Activated T-cell treated with anti-CD3 and anti-CD28 coated beads, Interleukin-2, amount 50 U/mL, for 72 hours (primary cell): ENCODE data around the gene ATG3. TPM values are rescaled to one million over a fixed set of nuclear protein-coding genes. Genes with fewer than 3 reads are reported as not detected.

ENCODE experiments used
- ATAC-seq, 2 donors: fragments of 150-1000 bp; cut with Tn5 transposase; replicated peaks in 1 of 2; 2 replicates each; pipeline ENCODE4 v1.10.0; 2021; ENCODE audit warnings: moderate library complexity in 2 of 2, mild to moderate bottlenecking in 1 of 2
- DNase-seq, 2 donors: peaks; one replicate each; pipeline ENCODE4 v3.0.0; 2021 to 2022; ENCODE audit warnings: mixed read lengths in 1 of 2
- H3K27ac Mint-ChIP-seq: one replicate; pipeline ENCODE4 v1.8.0; 2022; ENCODE audit warnings: mild to moderate bottlenecking, moderate library complexity, mixed read lengths
- H3K27me3 Mint-ChIP-seq: one replicate; pipeline ENCODE4 v1.8.0; 2022; ENCODE audit warnings: low read depth, mixed read lengths
- H3K36me3 Mint-ChIP-seq, 2 donors: one replicate each; pipeline ENCODE4 v1.8.0; 2022; ENCODE audit warnings: mixed read lengths in 2 of 2, mild to moderate bottlenecking in 1 of 2; ENCODE audit not compliant: insufficient read depth in 2 of 2
- H3K4me1 Mint-ChIP-seq: one replicate; pipeline ENCODE4 v1.8.0; 2022; ENCODE audit warnings: low read depth, mixed read lengths
- H3K4me3 Mint-ChIP-seq, 2 donors: one replicate each; pipeline ENCODE4 v1.8.0; 2022; ENCODE audit warnings: mild to moderate bottlenecking in 2 of 2, mixed read lengths in 2 of 2, moderate library complexity in 2 of 2
- H3K9me3 Mint-ChIP-seq, 2 donors: one replicate each; pipeline ENCODE4 v1.8.0; 2022; ENCODE audit warnings: mixed read lengths in 2 of 2
- total RNA-seq, 2 donors: library from RNA; stranded (reverse); gene quantifications; one replicate each; pipeline ENCODE4 v1.2.3, GENCODE V29; 2022

ATG3 gene
- total RNA-seq, 2 donors from 2014 or later: 52.0 to 52.2 TPM

DNA sequence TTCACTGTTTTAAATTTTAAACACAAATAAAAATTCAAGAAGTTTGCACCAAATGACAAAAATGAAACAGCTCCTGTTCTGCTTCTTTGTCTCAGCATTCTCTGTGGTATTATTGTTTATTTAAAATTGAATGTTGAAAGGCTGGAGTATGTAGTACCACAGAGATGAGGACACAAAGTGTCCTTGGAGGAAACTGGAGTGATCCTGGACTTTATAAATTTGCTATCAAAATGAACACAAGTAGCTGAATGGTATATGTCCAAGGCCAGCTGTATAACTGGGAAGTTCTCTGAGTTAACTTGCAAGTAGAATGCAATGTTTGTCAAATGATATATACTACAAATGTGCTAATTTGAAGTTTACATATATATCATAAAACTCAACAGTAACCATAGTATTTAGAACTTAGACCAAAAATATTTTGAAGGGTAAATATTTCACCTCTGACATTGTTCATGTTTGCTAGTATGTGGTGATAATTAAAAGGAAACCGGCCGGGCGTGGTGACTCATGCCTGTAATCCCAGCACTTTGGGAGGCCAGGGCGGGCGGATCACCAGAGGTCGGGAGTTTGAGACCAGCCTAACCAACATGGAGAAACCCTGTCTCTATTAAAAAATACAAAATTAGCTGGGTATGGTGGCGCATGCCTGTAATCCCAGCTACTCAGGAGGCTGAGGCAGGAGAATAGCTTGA lies 74.8 kb downstream of the ATG3 start:
- Mint-ChIP-seq H3K27me3 (no peaks in the 10 kb centered on the region), H3K9me3 (no peaks in the 10 kb centered on the region), H3K27ac (no peak overlapping the region), H3K4me1 (peaks cover 75% of the 10 kb centered on the region), H3K36me3 (peaks cover 0 to 14% of the 10 kb centered on the region in 2 donors), H3K4me3 (no peak overlapping the region)
- ATAC-seq (no peak), DNase-seq (no peak)

DNA sequence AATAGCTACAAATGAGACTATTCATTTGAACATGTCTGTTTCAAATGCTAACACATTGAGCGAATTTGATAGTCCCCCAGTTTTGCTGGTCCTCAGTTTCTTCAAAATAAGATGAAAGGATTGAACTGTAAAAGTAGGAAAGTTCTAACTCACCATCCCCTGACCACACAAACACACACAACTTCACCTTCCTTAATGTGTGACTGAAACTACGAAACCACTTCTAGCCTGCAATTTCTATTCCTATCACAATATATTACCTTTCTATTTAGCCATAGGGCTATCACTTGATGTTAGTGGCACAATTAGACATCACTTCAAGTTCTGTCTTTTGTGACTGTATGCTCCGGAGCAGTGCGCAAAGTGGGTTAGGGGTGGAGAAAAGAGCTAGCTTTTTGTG lies 77.4 kb downstream of the ATG3 start:
- Mint-ChIP-seq H3K36me3 (peaks cover 0 to 17% of the 10 kb centered on the region in 2 donors), H3K9me3 (no peaks in the 10 kb centered on the region)

DNA sequence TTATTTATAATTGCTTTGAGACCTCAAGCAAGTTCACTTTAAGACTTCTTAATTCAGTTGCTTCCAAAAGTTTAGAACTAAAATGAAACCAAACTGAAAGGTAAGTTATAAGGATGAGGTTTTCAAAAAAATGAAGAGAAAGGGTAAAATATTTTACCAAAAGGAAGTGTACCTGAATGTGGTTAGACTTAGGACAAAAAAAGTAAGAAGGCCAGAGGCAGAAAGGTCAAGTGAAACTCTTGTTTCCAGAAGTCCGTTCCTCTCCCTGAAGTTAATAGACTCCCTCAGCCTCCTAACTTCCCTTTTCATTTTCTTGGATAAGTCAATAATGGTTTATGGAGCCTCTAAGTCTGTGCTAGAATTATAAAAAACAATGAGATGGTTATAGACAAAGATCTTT lies 79.1 kb downstream of the ATG3 start:
- H3K27me3 Mint-ChIP-seq: no peaks in the 10 kb centered on the region
- H3K4me3 Mint-ChIP-seq: peak overlapping the region; percentile 11 to 67
- H3K36me3 Mint-ChIP-seq: peaks cover 3 to 23% of the 10 kb centered on the region in 2 donors
- peaks cover 68% of the 10 kb centered on the region for H3K4me1 Mint-ChIP-seq
- H3K9me3 Mint-ChIP-seq: no peaks in the 10 kb centered on the region
- no peak for ATAC-seq
- peak overlapping the region; percentile 73 for H3K27ac Mint-ChIP-seq
- DNase-seq: no peak

More for the DNA sequence above, 77.4 kb downstream of the ATG3 start:
- ATAC-seq: peak in 1 of 2 donors; percentile 36
- DNase-seq: no peak
- Mint-ChIP-seq H3K4me3 (no peak overlapping the region), H3K27me3 (no peaks in the 10 kb centered on the region), H3K4me1 (peaks cover 73% of the 10 kb centered on the region), H3K27ac (no peak overlapping the region)

Other genes starting within 250 kb of the ATG3 start
- gene CD200, start 228.8 kb downstream of the ATG3 start, total RNA-seq: 10 to 100 TPM; 23.5 to 27.4 TPM
- 10 to 100 TPM; 17.5 to 21.3 TPM for gene BTLA, start 62.5 kb downstream of the ATG3 start, total RNA-seq
- 10 to 100 TPM; 24.8 TPM for gene SLC35A5, start 83 bp upstream of the ATG3 start, total RNA-seq
- gene CCDC80, start 79.2 kb upstream of the ATG3 start, total RNA-seq: not detected